Stimulated activated CD4-positive, alpha-beta T cell treated with anti-CD3 and anti-CD28 coated beads, Interleukin-12 subunit alpha, Interleukin-12 subunit beta, amount 100 ng/mL, for 24 hours (primary cell): ENCODE data around the gene ILKAP.

Experiments
- DNase-seq, 2 experiments: peaks; one replicate each; pipeline ENCODE4 v3.0.0-alpha.2; 2020; ENCODE audit warnings: low read depth in 2 of 2

ILKAP gene

GRCh38 chr2:238164906-238165287, 38.6 kb downstream of the ILKAP start:
- no peak for DNase-seq

- DNase-seq, result no peak
Measured at GRCh38 chr2:238163481-238164198, 39.9 kb downstream of the ILKAP start.

- no peak for DNase-seq
Measured at GRCh38 chr2:238162846-238163441, 40.6 kb downstream of the ILKAP start.

- no peak for DNase-seq
Measured at GRCh38 chr2:238162251-238162845, 41.1 kb downstream of the ILKAP start.

DNA sequence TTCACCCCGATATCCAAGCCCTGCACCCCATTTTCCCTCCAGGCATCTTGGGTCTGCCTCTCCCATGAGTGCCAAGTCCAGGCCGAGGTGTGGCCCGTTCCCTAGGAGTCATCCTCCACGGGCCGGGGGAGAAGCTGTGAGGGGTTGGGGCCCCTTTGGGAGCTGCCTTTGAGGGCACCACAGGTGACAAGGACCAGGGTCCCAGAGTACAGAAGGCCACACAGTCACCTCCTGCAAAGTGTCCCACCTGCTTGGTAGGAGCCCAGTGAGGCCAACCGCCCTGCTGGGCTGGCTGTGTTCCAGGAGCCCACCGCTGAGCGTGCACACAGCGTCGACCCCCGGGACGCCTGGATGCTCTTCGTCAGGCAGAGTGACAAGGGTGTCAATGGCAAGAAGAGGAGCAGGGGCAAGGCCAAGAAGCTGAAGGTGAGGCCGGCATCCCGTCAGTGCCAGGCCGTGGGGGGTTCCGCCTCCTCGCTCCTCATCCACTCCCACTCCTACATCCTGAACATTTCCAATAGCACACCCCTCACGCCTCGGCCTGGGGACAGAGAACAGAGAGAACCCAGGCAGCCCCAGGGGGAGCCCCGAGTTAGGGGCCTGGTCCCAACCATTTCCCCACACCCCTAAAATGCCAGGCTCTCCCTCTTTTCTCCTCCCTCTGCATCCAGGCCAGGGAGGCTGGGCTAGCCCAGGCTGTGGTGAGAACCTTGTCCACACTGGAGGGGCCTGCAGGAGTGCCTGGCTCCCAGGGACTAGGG, 42.0 kb downstream of the ILKAP start:
- no peak for DNase-seq

- DNase-seq, result no peak
Measured at GRCh38 chr2:238160206-238161129, 43.0 kb downstream of the ILKAP start.

- DNase-seq, result no peak
Measured at GRCh38 chr2:238159661-238160205, 43.8 kb downstream of the ILKAP start.

- no peak for DNase-seq
Measured at GRCh38 chr2:238159071-238159539, 44.4 kb downstream of the ILKAP start.

DNA sequence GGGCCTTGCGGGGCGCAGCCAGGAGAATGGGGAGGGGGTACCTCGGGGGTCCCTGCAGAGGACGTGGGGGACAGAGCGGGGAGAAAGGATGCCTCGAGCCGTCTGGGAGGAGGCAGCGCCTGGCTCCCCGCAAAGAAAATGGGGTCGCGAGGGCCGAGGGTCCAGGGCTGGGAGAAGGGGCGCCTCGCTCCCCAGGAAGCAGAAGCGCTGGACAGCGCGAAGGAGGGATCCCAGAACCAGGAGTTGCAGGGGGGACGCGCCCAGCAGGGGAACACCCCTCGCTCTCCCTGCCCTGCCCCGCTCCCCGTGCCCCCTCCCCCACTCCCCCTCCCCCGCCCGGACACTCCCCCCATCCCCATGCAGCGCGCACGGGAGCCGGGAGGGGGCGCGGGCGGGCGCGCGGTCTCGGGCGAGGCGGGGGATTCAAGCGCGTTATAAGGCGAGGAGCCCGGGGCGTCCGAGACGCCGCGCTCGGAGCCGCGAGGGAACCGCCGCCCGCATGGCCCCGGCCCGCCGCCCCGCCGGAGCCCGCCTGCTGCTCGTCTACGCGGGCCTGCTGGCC, 44.9 kb downstream of the ILKAP start, which contains the start of gene ERFE:
TSS of gene ERFE (plus strand) at position 462 of the 562 bp plus-strand sequence. CDS start at position 500, 38 bp downstream.
- DNase-seq, result peak; percentile 15 to 45

DNA sequence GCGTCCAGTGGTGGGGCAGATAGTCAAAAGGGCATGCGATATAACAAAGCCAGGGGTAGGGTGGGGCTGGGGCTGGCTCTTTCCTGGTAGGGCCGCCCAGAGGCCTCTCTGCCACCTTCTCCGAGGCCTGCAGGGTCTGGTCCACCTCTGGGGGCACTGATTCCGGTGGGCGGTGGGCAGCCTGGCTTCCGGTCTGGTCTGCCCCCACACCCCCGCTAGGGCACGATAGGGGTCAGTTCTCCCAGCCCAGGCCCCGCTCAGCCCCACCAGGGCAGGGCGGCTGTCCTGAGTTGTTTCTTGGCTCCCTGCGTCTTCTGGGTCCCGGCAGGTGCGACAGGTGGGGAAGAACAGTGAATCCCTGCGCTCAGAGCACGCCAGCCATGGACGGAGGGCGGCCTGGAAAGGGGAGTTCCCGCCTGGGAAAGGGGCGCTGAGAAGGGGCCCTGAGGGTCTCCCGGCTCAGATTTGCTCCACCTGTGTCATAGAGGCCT, 45.4 kb downstream of the ILKAP start:
- DNase-seq, result no peak

DNA sequence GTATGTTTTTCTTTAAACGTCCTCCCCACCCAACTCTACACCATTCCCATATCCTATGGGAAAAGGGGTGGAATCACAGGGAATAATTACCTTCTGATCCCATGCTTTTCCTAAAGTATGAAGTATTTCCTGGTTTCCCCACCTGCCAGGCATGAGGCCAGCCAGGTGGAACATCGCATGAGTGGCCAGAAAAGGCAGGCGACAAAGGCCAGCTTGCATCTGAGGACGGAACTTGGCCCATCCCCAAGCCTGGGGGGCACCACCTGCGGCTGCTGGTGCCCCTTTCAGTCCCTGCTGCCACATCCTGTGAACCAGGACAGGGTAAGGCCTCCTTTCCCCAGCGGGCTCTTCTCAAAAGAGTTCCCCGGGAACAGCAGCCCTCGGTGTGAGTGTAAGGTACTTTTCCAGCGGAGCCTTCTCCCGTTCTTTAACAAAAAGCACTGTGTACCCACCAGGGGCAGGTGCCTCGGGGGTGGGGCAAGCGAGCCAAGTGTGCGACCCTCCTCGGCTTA, 45.9 kb downstream of the ILKAP start:
- no peak for DNase-seq

GRCh38 chr2:238155761-238156694, 47.5 kb downstream of the ILKAP start:
- no peak for DNase-seq

DNA sequence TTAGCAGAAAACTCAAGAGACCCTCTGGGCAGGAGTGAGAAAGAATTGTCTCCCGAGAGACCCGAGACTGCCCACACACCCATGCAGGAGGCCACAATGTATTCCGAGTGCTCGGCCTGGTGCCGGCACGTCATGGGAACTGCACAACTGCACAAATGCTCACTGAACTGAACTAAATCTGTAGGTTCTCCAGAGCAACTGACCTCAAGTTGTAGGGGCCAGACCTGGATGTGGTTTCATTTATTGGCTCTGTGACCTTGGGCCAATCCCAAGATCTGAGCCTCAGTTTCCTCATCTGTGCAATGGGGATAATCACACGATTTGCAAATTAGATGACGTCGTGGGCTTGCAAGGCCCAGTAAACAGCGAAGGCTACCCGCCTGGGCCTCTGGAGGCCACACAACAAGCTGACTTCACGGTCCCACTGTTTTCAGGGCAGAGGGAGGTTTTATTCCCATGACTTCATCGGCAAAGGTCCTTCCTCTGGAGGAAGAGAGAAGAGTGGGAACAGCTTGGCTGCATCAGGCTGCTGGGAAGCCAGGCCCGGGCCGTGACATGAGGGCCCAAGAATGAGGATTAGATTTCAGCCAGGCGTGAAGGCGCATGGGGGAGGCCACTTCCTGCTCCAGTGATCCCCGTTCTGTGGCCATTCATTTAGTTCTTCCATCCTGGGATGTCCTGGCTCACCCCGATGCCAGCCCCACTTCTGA, 48.3 kb downstream of the ILKAP start:
- no peak for DNase-seq

DNA sequence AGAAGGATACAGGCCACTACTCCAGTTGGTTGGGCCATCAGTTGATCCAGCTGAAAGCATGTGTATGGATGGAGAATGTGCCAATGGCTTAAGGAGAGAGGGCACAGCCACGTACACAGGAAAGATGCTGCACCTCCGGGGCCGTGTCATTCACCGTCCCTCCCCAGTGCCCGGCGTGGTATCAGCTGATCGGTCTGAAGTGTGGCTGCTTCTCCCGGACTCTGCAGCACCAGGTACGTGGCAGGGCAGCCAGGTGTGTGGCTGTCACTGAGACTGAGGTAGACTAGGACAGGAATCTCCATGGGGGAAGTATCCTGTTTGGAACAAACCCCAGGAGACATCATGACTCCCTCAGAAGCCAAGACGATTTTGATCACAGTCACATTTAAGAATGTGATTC, 48.9 kb downstream of the ILKAP start:
- no peak for DNase-seq

- DNase-seq, result no peak
Measured at GRCh38 chr2:238152771-238153688, 50.5 kb downstream of the ILKAP start.

DNA sequence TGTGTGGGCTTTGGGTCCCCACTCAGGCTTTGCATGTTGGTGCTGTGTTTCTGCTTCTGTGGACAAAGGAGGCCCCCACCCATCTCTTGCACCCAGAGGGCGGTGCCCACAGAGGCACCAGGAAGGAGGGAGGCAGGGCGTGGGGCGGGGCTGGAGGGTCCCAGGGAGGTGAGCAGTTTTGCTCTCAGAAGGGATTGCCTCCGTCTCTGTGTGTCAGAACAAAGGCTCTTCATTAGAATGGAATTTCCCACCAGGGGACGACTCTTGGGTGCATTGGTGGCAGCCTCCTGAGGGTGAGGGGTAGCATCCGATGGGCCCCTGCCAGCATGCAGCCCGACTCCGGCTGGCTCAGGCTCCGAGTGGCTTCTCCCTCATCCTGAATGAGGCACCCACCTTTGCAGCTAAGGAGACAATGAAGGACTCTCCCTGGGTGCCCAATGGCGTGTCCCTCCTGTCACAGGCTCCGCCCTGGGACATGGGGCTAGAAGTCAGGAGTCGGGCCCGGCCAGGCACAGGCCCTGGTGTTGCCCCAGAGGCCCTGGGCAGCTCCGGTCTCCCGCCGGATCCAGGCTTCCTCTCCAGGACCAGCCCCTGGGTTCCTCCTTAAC, 51.8 kb downstream of the ILKAP start:
- no peak for DNase-seq

- no peak for DNase-seq
Measured at GRCh38 chr2:238151205-238151604, 52.3 kb downstream of the ILKAP start.
